OCI-LY1 (cell line): ENCODE results near the gene ADH6.

ENCODE experiments used
- H2AFZ ChIP-seq: fragments of 200-600 bp; sonication (generic), shearing (Covaris generic); 2 replicates; pipeline ENCODE4 v1.6.0; 2014; ENCODE audit warnings: antibody characterized with exemption, mild to moderate bottlenecking, low read length
- H3F3A ChIP-seq: fragments of 200-600 bp; sonication (generic), shearing (Covaris generic); 2 replicates; pipeline ENCODE4 v1.6.0; 2014; ENCODE audit warnings: mild to moderate bottlenecking, antibody characterized with exemption, low read length, moderate library complexity; ENCODE audit not compliant: insufficient read depth
- H3K27ac ChIP-seq: fragments of 200-600 bp; sonication (generic); 2 replicates; pipeline ENCODE4 v1.5.1; 2014; ENCODE audit warnings: low read length, mixed run types, mild to moderate bottlenecking, low read depth; ENCODE audit not compliant: poor library complexity, severe bottlenecking
- H3K27me3 ChIP-seq: fragments of 200-600 bp; sonication (generic); 2 replicates; pipeline ENCODE4 v1.6.0; 2014; ENCODE audit warnings: antibody characterized with exemption, mild to moderate bottlenecking, low read length, moderate library complexity; ENCODE audit not compliant: insufficient read depth
- H3K36me3 ChIP-seq: fragments of 200-600 bp; sonication (generic); 2 replicates; pipeline ENCODE4 v1.6.1; 2014; ENCODE audit warnings: mild to moderate bottlenecking, antibody characterized with exemption, low read length, moderate library complexity, mixed read lengths; ENCODE audit not compliant: insufficient read depth
- H3K4me1 ChIP-seq: fragments of 200-600 bp; sonication (generic); 2 replicates; pipeline ENCODE4 v1.5.1; 2014; ENCODE audit warnings: mild to moderate bottlenecking, low read length, moderate library complexity; ENCODE audit not compliant: insufficient read depth, severe bottlenecking
- H3K4me2 ChIP-seq: fragments of 200-600 bp; sonication (generic), shearing (Covaris generic); 2 replicates; pipeline ENCODE4 v1.6.1; 2014; ENCODE audit warnings: low read length
- H3K4me3 ChIP-seq: fragments of 200-600 bp; sonication (generic); 2 replicates; pipeline ENCODE4 v1.5.1; 2014; ENCODE audit warnings: low read length, low read depth, mild to moderate bottlenecking, mixed read lengths; ENCODE audit not compliant: poor library complexity, severe bottlenecking
- H3K79me2 ChIP-seq: fragments of 200-600 bp; shearing (Covaris generic); 2 replicates; pipeline ENCODE4 v1.6.1; 2016; ENCODE audit warnings: mixed run types, low read length, mixed read lengths; ENCODE audit not compliant: insufficient read depth
- H3K9ac ChIP-seq: fragments of 200-600 bp; sonication (generic), shearing (Covaris generic); 2 replicates; pipeline ENCODE4 v1.6.1; 2014; ENCODE audit warnings: mild to moderate bottlenecking, low read length, mixed read lengths
- H3K9me2 ChIP-seq: fragments of 200-600 bp; sonication (generic), shearing (Covaris generic); 2 replicates; pipeline ENCODE4 v1.6.1; 2014; ENCODE audit warnings: low read depth, mild to moderate bottlenecking, low read length, mixed read lengths
- H3K9me3 ChIP-seq: fragments of 200-600 bp; shearing (Covaris generic); 2 replicates; pipeline ENCODE4 v1.6.1; 2014; ENCODE audit warnings: low read length, mixed read lengths
- H4K20me1 ChIP-seq: fragments of 200-600 bp; sonication (generic), shearing (Covaris generic); 2 replicates; pipeline ENCODE4 v1.6.0; 2016; ENCODE audit warnings: mild to moderate bottlenecking, low read length; ENCODE audit not compliant: insufficient read depth
- EZH2 ChIP-seq: fragments of 200-600 bp; sonication (generic), shearing (Covaris generic); IDR thresholded peaks from 2 replicates; pipeline ENCODE4 v1.8.0; 2017; ENCODE audit warnings: borderline replicate concordance, mixed run types, mild to moderate bottlenecking, antibody characterized with exemption, low read length, moderate library complexity, mixed read lengths
- TF ChIP-seq, protein P1 (sequence below): fragments of 200-600 bp; sonication (generic), shearing (Covaris generic); IDR thresholded peaks from 2 replicates; pipeline ENCODE4 v1.5.1; 2017; ENCODE audit warnings: mild to moderate bottlenecking, antibody characterized with exemption, low read length, moderate library complexity, mixed read lengths

The ADH6 gene

DNA sequence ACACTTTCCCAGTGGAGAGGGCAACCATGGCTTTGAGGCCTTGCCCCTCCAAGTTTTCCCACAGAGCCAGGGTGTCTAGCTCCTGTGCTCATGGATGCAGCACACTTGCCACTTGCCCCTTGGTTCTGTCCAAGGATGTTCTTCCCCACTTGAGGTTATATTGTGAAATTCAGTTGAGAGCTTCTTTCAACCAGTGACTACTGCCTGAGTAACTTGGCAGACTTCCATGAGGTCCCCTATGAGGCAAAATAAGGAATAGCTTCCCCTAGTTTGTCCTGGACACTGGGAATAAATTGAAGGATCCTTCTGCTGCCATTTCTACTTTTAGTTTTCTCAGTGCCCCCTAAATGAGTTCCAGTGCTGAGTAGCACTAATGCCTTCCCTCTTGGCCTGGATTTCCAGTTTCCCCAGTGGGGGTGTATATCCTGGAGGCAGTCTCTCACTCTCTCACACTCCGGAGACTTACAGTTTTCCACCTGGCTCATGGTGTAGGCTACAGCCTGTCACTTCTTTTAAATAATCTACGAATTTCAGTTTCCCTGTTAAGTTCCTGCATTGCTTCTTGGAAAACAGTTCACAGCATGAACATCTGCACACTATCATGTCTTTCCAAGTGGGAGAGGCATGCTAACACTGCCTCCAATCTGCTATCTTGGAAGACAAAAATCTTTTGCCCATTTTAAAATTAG is 38.5 kb downstream of the ADH6 start:
- H3F3A ChIP-seq: no peaks in the 10 kb centered on the region
- no peak overlapping the region for H3K9ac ChIP-seq
- no peak overlapping the region for H3K27ac ChIP-seq
- H3K79me2 ChIP-seq: no peaks in the 10 kb centered on the region
- no peaks in the 10 kb centered on the region for H3K36me3 ChIP-seq
- H2AFZ ChIP-seq: no peak overlapping the region
- H3K4me3 ChIP-seq: no peak overlapping the region
- no peaks in the 10 kb centered on the region for H3K9me3 ChIP-seq
- no peaks in the 10 kb centered on the region for H3K4me1 ChIP-seq
- no peaks in the 10 kb centered on the region for H3K27me3 ChIP-seq
- TF ChIP-seq EZH2: no peak
- TF ChIP-seq, protein P1, sequence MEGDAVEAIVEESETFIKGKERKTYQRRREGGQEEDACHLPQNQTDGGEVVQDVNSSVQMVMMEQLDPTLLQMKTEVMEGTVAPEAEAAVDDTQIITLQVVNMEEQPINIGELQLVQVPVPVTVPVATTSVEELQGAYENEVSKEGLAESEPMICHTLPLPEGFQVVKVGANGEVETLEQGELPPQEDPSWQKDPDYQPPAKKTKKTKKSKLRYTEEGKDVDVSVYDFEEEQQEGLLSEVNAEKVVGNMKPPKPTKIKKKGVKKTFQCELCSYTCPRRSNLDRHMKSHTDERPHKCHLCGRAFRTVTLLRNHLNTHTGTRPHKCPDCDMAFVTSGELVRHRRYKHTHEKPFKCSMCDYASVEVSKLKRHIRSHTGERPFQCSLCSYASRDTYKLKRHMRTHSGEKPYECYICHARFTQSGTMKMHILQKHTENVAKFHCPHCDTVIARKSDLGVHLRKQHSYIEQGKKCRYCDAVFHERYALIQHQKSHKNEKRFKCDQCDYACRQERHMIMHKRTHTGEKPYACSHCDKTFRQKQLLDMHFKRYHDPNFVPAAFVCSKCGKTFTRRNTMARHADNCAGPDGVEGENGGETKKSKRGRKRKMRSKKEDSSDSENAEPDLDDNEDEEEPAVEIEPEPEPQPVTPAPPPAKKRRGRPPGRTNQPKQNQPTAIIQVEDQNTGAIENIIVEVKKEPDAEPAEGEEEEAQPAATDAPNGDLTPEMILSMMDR: no peak
- no peaks in the 10 kb centered on the region for H4K20me1 ChIP-seq
- H3K9me2 ChIP-seq: no peaks in the 10 kb centered on the region
- no peak overlapping the region for H3K4me2 ChIP-seq

DNA sequence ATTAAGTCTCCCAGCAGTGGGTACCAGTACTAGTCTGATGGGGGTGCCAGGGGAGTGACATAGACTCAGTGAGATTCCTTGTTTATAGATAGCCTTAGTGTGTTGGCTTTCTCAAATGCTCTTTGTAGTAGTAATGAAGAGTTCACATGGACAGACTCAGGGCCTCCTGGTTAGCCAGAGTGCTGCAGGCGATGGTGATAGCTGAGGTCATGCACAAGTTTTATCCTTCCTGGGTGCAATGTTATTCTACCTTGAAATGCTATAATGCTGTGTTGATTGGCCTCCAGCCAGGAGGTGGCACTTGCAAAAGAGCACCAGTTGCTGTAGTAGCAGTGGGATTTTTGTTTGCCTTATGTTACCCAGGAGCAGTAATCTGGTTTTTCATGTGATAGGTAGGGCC is 39.4 kb downstream of the ADH6 start:
- Histone ChIP-seq H3K36me3 (no peaks in the 10 kb centered on the region), H3K4me1 (no peaks in the 10 kb centered on the region), H3K9ac (no peak overlapping the region), H3K4me2 (no peak overlapping the region), H3K4me3 (no peak overlapping the region), H3F3A (no peaks in the 10 kb centered on the region), H3K9me3 (no peaks in the 10 kb centered on the region), H3K79me2 (no peaks in the 10 kb centered on the region), H3K27me3 (no peaks in the 10 kb centered on the region), H2AFZ (no peak overlapping the region), H3K9me2 (no peaks in the 10 kb centered on the region), H4K20me1 (no peaks in the 10 kb centered on the region), H3K27ac (no peak overlapping the region)
- no peak for TF ChIP-seq EZH2
- TF ChIP-seq, protein P1: no peak

DNA sequence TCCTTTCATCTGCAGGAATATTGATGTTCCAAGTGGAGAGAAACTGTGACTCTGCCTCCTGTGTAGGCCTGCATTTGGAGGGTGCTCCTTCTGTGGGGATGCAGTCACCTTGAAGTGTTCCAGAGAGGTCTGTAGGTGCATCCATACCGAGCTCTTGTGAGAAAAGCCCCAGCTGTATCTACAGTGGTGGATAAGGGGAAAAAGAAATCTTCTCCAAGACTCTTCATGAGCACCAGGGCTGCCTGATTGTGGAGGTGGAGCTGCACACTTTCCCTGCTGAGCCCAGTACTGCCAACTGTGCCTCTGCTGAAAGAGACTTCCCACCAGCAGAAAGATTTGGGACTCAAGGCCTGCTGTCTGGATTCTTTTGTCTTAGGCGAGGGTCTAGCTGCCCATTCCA is 39.9 kb downstream of the ADH6 start:
- no peak overlapping the region for H3K4me2 ChIP-seq
- no peak overlapping the region for H3K9ac ChIP-seq
- H3K27me3 ChIP-seq: no peaks in the 10 kb centered on the region
- no peak overlapping the region for H2AFZ ChIP-seq
- no peaks in the 10 kb centered on the region for H3K9me2 ChIP-seq
- H3K4me3 ChIP-seq: no peak overlapping the region
- no peaks in the 10 kb centered on the region for H3K9me3 ChIP-seq
- H3K36me3 ChIP-seq: no peaks in the 10 kb centered on the region
- no peak overlapping the region for H3K27ac ChIP-seq
- no peak for TF ChIP-seq EZH2
- TF ChIP-seq, protein P1: no peak
- H4K20me1 ChIP-seq: no peaks in the 10 kb centered on the region
- H3F3A ChIP-seq: no peaks in the 10 kb centered on the region
- H3K4me1 ChIP-seq: no peaks in the 10 kb centered on the region
- no peaks in the 10 kb centered on the region for H3K79me2 ChIP-seq
